DND-41 (cell line): ENCODE data around the gene MSI2.

Source experiments
- CTCF ChIP-seq: IDR thresholded peaks from 2 replicates; pipeline ENCODE4 v1.5.1; 2012; ENCODE audit warnings: borderline replicate concordance, low read length, moderate library complexity, mild to moderate bottlenecking; ENCODE audit not compliant: poor library complexity, severe bottlenecking; ENCODE audit errors: extremely low read depth
- EZH2 ChIP-seq: IDR thresholded peaks from 3 replicates; pipeline ENCODE4 v1.6.1; 2012; ENCODE audit warnings: borderline replicate concordance, low read depth, mild to moderate bottlenecking, moderate library complexity, low read length, inconsistent platforms; ENCODE audit not compliant: severe bottlenecking

GRCh38 chr17:57206928-57207327 lies 49.4 kb upstream of the MSI2 start:
- no peak for TF ChIP-seq CTCF
- no peak for TF ChIP-seq EZH2
